OCI-LY7 (cell line): Measurements from ENCODE around the gene SMIM35.

ENCODE experiments used
- CTCF ChIP-seq: fragments of 200-600 bp; sonication (generic); conservative IDR thresholded peaks from 2 replicates; pipeline ENCODE4 v1.5.1; 2014; ENCODE audit warnings: mild to moderate bottlenecking, antibody characterized with exemption, low read length, moderate library complexity, mixed read lengths
- EZH2phosphoT487 ChIP-seq: fragments of 200-600 bp; sonication (generic); IDR thresholded peaks from 2 replicates; pipeline ENCODE4 v1.6.1; 2018; ENCODE audit warnings: low read depth, borderline replicate concordance, mild to moderate bottlenecking, mixed run types, antibody characterized with exemption, low read length, moderate library complexity, mixed read lengths

- TF ChIP-seq CTCF: no peak
- TF ChIP-seq EZH2phosphoT487: no peak
Observed at GRCh38 chr11:117992136-117992535, 94.6 kb downstream of the SMIM35 start.
